K562 (cell line): Measurements from ENCODE around the gene MICAL2. TPM values are rescaled to one million over a fixed set of nuclear protein-coding genes. Genes with fewer than 3 reads are reported as not detected.

Experiments used
- ATAC-seq: fragments of 200-7000 bp; cut with Tn5 transposase; 3 replicates; pipeline ENCODE4 v1.9.1; 2020; ENCODE audit warnings: moderate library complexity
- BruUV-seq: library from RNA; stranded (reverse); fragments of 400-500 nt; replicated peaks from 2 replicates; lab custom pipeline; 2021; lab: Mats Ljungman, UMichigan
- CTCF ChIA-PET: fragments of 300-600 bp; formaldehyde crosslinking; extraction: SDS; loops from one replicate; lab custom pipeline; 2021; ENCODE audit warnings: low intra/inter-chr PET ratio; lab: Yijun Ruan, JAX
- POLR2A ChIA-PET: fragments of 300-600, 350-650 bp; sonication (Branson Sonifier 250); formaldehyde crosslinking; extraction: SDS; loops from one replicate; lab custom pipeline; 2021; ENCODE audit warnings: antibody characterized with exemption, inconsistent platforms; lab: Yijun Ruan, JAX
- DNase-seq, 4 experiments: peaks; one replicate each; pipeline versions ENCODE4 v3.0.0 to v3.0.0-alpha.2; 2011 to 2018; ENCODE audit warnings: low spot score in 3 of 4, mixed read lengths in 3 of 4; ENCODE audit errors: extremely low read depth in 1 of 4
- FAIRE-seq: peaks from 2 replicates; lab custom pipeline; 2011; peaks lifted over from hg19 to GRCh38; lab: Jason Lieb, UNC
- H2AFZ ChIP-seq: 2 replicates; pipeline ENCODE4 v1.6.0; 2011; ENCODE audit warnings: low read depth, low read length, control low read depth, inconsistent platforms
- H3K27ac ChIP-seq: fragments of 200-600 bp; 3 replicates; pipeline ENCODE4 v1.8.0; 2011; ENCODE audit warnings: low read depth, mild to moderate bottlenecking, control low read depth, inconsistent platforms, low read length, moderate library complexity, mixed read lengths; ENCODE audit errors: extremely low read depth
- H3K27me3 ChIP-seq, 2 experiments: fragments of 300-600 bp in 1 of 2; 2 replicates in 1 of 2; 3 replicates in 1 of 2; pipeline versions ENCODE4 v1.6.0 to v1.8.0; 2011; ENCODE audit warnings: inconsistent platforms in 2 of 2, low read length in 2 of 2, mild to moderate bottlenecking in 1 of 2, mixed read lengths in 1 of 2, moderate library complexity in 1 of 2; ENCODE audit not compliant: control insufficient read depth in 2 of 2, insufficient read depth in 2 of 2
- H3K36me3 ChIP-seq: fragments of 300-600 bp; 3 replicates; pipeline ENCODE4 v1.8.0; 2011; ENCODE audit warnings: mild to moderate bottlenecking, low read length, inconsistent platforms; ENCODE audit not compliant: control insufficient read depth, insufficient read depth
- H3K4me1 ChIP-seq, 2 experiments: fragments of 200-600 bp in 1 of 2; replicated peaks in 1 of 2; 2 replicates in 1 of 2; 3 replicates in 1 of 2; pipeline versions ENCODE4 v1.5.1 to v1.8.0; 2011; ENCODE audit warnings: inconsistent platforms in 2 of 2, low read length in 2 of 2, mild to moderate bottlenecking in 1 of 2, mixed read lengths in 1 of 2, moderate library complexity in 1 of 2; ENCODE audit not compliant: control insufficient read depth in 2 of 2, insufficient read depth in 2 of 2
- H3K4me2 ChIP-seq: 2 replicates; pipeline ENCODE4 v1.6.1; 2011; ENCODE audit warnings: low read length, control low read depth, inconsistent platforms, mixed read lengths; ENCODE audit not compliant: insufficient read depth
- H3K4me3 ChIP-seq: fragments of 200-600 bp; sonication (generic), shearing (Covaris generic); 2 replicates; pipeline ENCODE4 v1.5.1; 2016; ENCODE audit warnings: control low read depth, inconsistent platforms
- H3K79me2 ChIP-seq: fragments of 200-600 bp; 3 replicates; pipeline ENCODE4 v1.8.0; 2011; ENCODE audit warnings: low read length, inconsistent platforms; ENCODE audit not compliant: control insufficient read depth, insufficient read depth
- H3K9ac ChIP-seq, 2 experiments: 2 replicates each; pipeline versions ENCODE4 v1.6.0 to v1.6.1; 2011; ENCODE audit warnings: low read depth in 2 of 2, low read length in 2 of 2, control low read depth in 1 of 2, inconsistent platforms in 1 of 2, mild to moderate bottlenecking in 1 of 2, mixed read lengths in 1 of 2; ENCODE audit not compliant: insufficient read depth in 1 of 2
- H3K9me1 ChIP-seq: one replicate; pipeline ENCODE4 v1.6.0; 2011; ENCODE audit warnings: inconsistent platforms, mild to moderate bottlenecking, low read length, moderate library complexity; ENCODE audit not compliant: control insufficient read depth, insufficient read depth
- H3K9me3 ChIP-seq: replicated peaks from 2 replicates; pipeline ENCODE4 v1.5.1; 2011; ENCODE audit warnings: low read depth, low read length, inconsistent platforms; ENCODE audit not compliant: control insufficient read depth, insufficient read depth
- H4K20me1 ChIP-seq: replicated peaks from 2 replicates; pipeline ENCODE4 v1.6.1; 2011; ENCODE audit warnings: low read length, inconsistent platforms, mixed read lengths; ENCODE audit not compliant: control insufficient read depth, insufficient read depth
- ARID3B ChIP-seq: fragments of 250-450 bp; sonication (Bioruptor Pico); IDR thresholded peaks from 2 replicates; pipeline ENCODE4 v1.4.0; 2020; ENCODE audit warnings: borderline replicate concordance
- BACH1 ChIP-seq: fragments of 200-800 bp; sonication (Bioruptor generic); IDR thresholded peaks from 2 replicates; pipeline ENCODE4 v1.6.1; 2016; ENCODE audit warnings: missing genetic modification characterization, missing compliant biosample characterization
- BCLAF1 ChIP-seq, 2 experiments: fragments of 450-650 bp in 1 of 2; IDR thresholded peaks; 2 replicates each; pipeline ENCODE4 v1.6.1; 2011 to 2017; ENCODE audit warnings: low read depth in 2 of 2, antibody characterized with exemption in 1 of 2, borderline replicate concordance in 1 of 2, low read length in 1 of 2, mild to moderate bottlenecking in 1 of 2, mixed read lengths in 1 of 2; ENCODE audit not compliant: control insufficient read depth in 1 of 2
- CEBPB ChIP-seq: fragments of 450-650 bp; IDR thresholded peaks from 2 replicates; pipeline ENCODE4 v1.6.1; 2016; ENCODE audit warnings: missing genetic modification characterization, missing compliant biosample characterization
- CXXC5 ChIP-seq: fragments of 250-450 bp; sonication (Bioruptor Pico); IDR thresholded peaks from 2 replicates; pipeline ENCODE4 v1.8.0; 2022; ENCODE audit warnings: inconsistent platforms, mild to moderate bottlenecking, moderate library complexity
- EP400 ChIP-seq: fragments of 450-650 bp; IDR thresholded peaks from 2 replicates; pipeline ENCODE4 v1.6.1; 2017; ENCODE audit warnings: antibody characterized with exemption, mild to moderate bottlenecking, moderate library complexity
- MCM5 ChIP-seq: fragments of 450-650 bp; IDR thresholded peaks from 2 replicates; pipeline ENCODE4 v1.6.1; 2016; ENCODE audit warnings: low read depth
- TFE3 ChIP-seq: fragments of 450-650 bp; formaldehyde crosslinking; IDR thresholded peaks from 2 replicates; pipeline ENCODE4 v1.4.0; 2020; ENCODE audit warnings: mild to moderate bottlenecking, mixed read lengths
- TRIM24 ChIP-seq, 2 experiments: fragments of 450-650 bp; IDR thresholded peaks; 2 replicates each; pipeline ENCODE4 v1.6.1; 2016
- ZC3H4 ChIP-seq: sonication (generic); formaldehyde crosslinking; IDR thresholded peaks from 2 replicates; pipeline ENCODE4 v1.9.0; 2021; ENCODE audit warnings: missing genetic modification reagents, borderline replicate concordance
- ZNF695 ChIP-seq: fragments of 450-650 bp; formaldehyde crosslinking; IDR thresholded peaks from 2 replicates; pipeline ENCODE4 v1.4.0; 2020; ENCODE audit warnings: mild to moderate bottlenecking, moderate library complexity
- WGBS: fragments of 100-300 bp; shearing (Covaris generic); methylation state at CpG from one replicate; pipeline ENCODE4 v1.1.6; 2016; ENCODE audit warnings: low coverage, mixed read lengths; ENCODE audit not compliant: insufficient coverage; ENCODE audit errors: missing lambda C conversion rate; 5-methylcytosine and 5-hydroxymethylcytosine counted together
- in situ Hi-C: fragments of 300-500 bp; cut with MboI; formaldehyde crosslinking; loops from 4 replicates; pipeline ENCODE4 v1.15.0; 2018; ENCODE audit warnings: inconsistent platforms, mixed read lengths
- intact Hi-C: fragments of 100-400 bp; cut with micrococcal nuclease; formaldehyde crosslinking; loops from 2 replicates; pipeline ENCODE4 v1.14.2; 2022
- polyA plus RNA-seq, 8 experiments: library from polyadenylated mRNA; depleted of rRNA in 4 of 8; stranded (reverse) in 5 of 8; unstranded in 3 of 8; fragments of >200 nt; fragmentation: Nextera tagmentation in 2 of 8; fragmentation: Illumina TruSeq in 1 of 8; extraction: Ambion mirVana in 2 of 8; extraction: Trizol in 1 of 8; gene quantifications; 2 replicates each; pipeline versions ENCODE4 v1.2.1 to v1.2.3, GENCODE V29; 2011 to 2014; ENCODE audit warnings: inconsistent platforms in 1 of 8, missing spikeins in 1 of 8
- total RNA-seq, 7 experiments: library from RNA; depleted of rRNA in 6 of 7; stranded (reverse); fragments of >200 nt in 6 of 7; fragmentation: Illumina TruSeq in 2 of 7; extraction: Trizol in 2 of 7; gene quantifications; 2 replicates each; pipeline versions ENCODE4 v1.2.1 to v1.2.3, GENCODE V29; 2011 to 2021; ENCODE audit warnings: low replicate concordance in 1 of 7

The MICAL2 gene
- total and polyA plus RNA-seq, 9 of the 15 experiments (the other 6 are each of a cell fraction or from before 2014, with no cell fraction given) = 4.7 to 64.2 (median 33.6) TPM

- DNase-seq (no peak), ATAC-seq (no peak), FAIRE-seq (no peak)
- peaks cover 37 to 56% of the 10 kb centered on the region in 2 experiments for H3K4me1 ChIP-seq
- H3K9ac ChIP-seq = 0 out of 4 replicates have a peak overlapping the region, but pooled peaks of 1 of the 2 experiments have one; percentile 73
- in situ Hi-C loops (no loop called here), intact Hi-C loops (no loop called here)
- ChIA-PET POLR2A (interaction anchor here (0.6 to 1.6 kb wide), 5 partner anchors 10 to 39 kb away, joined by 3 to 4 read pairs (median 3); no protein-coding TSS in a partner anchor), CTCF (no interaction called here)
- 88% methylated on average over 11 of the region's 12 CpGs for WGBS
- H4K20me1 ChIP-seq = no peaks in the 10 kb centered on the region
- H3K27ac ChIP-seq = no peak overlapping the region
- no peak overlapping the region for H2AFZ ChIP-seq
- no peaks in the 10 kb centered on the region for H3K9me1 ChIP-seq
- H3K36me3 ChIP-seq = peaks cover 33% of the 10 kb centered on the region; the same call in 2 of the 3 replicates
- H3K27me3 ChIP-seq = no peaks in the 10 kb centered on the region
- H3K9me3 ChIP-seq = no peaks in the 10 kb centered on the region
- no peak overlapping the region for H3K4me2 ChIP-seq
- no TSS peak for BruUV-seq
- H3K79me2 ChIP-seq = no peaks in the 10 kb centered on the region
- no peak overlapping the region for H3K4me3 ChIP-seq
- TF ChIP-seq ARID3B (CRISPR knock-in tag) (no peak), MCM5 (no peak), BCLAF1 (IDR thresholded peaks at IDR 0.05; ENCODE audit: borderline replicate concordance in 1 of 2, control insufficient read depth in 1 of 2, low read depth in 2 of 2, low read length in 1 of 2) (no peak), CEBPB (tag) (no peak), TFE3 (CRISPR knock-in tag) (no peak), TRIM24 (IDR thresholded peaks at IDR 0.05) (no peak), CXXC5 (CRISPR knock-in tag) (no peak), ZC3H4 (CRISPR knock-in tag) (no peak), EP400 (no peak), BACH1 (tag) (no peak), ZNF695 (CRISPR knock-in tag) (no peak)
Measured at GRCh38 chr11:12160680-12161079, 50.3 kb downstream of the MICAL2 start.
